Thyroid gland (tissue), 4 donors: ENCODE measurements around the gene CDKN2A.

Source experiments
- CTCF ChIP-seq, 6 experiments: fragments of 200-600 bp in 3 of 6; fragments of 450-650 bp in 3 of 6; sonication (generic) in 3 of 6; IDR thresholded peaks; one replicate each; pipeline ENCODE4 v1.5.1; 2016 to 2019; ENCODE audit warnings: antibody characterized with exemption in 6 of 6, mild to moderate bottlenecking in 2 of 6, inconsistent platforms in 1 of 6, moderate library complexity in 1 of 6
- POLR2A ChIP-seq, 2 donors: fragments of 450-650 bp; IDR thresholded peaks; one replicate each; pipeline ENCODE4 v1.6.1; 2017; ENCODE audit warnings: antibody characterized with exemption in 2 of 2, mild to moderate bottlenecking in 2 of 2, moderate library complexity in 1 of 2

DNA sequence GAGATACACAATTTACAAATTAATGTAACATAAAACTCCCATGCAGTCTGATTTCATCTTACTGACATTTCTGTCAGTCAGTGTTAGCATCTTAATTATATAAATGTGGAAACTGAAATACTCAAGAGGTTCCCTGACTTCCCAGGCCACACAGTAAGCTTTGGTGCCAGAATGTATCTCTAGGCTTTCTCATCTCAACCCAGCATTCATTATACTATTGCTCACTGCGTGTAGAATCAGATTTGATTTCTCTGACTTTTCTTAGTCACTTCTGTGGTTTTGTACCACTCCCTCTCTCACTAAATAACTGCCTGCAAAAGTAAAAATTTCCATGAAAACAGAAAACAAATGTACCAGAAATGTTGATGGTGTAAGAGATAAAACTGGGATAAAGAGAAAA, 46.6 kb upstream of the CDKN2A start:
- no peak for TF ChIP-seq CTCF (IDR thresholded peaks at IDR 0.05)
- no peak for TF ChIP-seq POLR2A (IDR thresholded peaks at IDR 0.05)
